ENCODE results near the gene ATOH8.
A peak's percentile ranks its signal among the peaks of the same experiment; 100 is the strongest.

The ATOH8 gene

GRCh38 chr2:85770786-85771409, 17.1 kb downstream of the ATOH8 start:
- no peak for DNase-seq (ENCODE audit: low read depth)

GRCh38 chr2:85771486-85771885, 17.7 kb downstream of the ATOH8 start:
- DNase-seq (ENCODE audit: low read depth), result no peak

- DNase-seq (ENCODE audit: low read depth), result peak; percentile 99
Measured at GRCh38 chr2:85772019-85772745, 18.4 kb downstream of the ATOH8 start.

- no peak for DNase-seq (ENCODE audit: low read depth)
Measured at GRCh38 chr2:85772841-85773491, 19.2 kb downstream of the ATOH8 start.

- DNase-seq (ENCODE audit: low read depth), result no peak
Measured at GRCh38 chr2:85773692-85774091, 19.9 kb downstream of the ATOH8 start.

DNA sequence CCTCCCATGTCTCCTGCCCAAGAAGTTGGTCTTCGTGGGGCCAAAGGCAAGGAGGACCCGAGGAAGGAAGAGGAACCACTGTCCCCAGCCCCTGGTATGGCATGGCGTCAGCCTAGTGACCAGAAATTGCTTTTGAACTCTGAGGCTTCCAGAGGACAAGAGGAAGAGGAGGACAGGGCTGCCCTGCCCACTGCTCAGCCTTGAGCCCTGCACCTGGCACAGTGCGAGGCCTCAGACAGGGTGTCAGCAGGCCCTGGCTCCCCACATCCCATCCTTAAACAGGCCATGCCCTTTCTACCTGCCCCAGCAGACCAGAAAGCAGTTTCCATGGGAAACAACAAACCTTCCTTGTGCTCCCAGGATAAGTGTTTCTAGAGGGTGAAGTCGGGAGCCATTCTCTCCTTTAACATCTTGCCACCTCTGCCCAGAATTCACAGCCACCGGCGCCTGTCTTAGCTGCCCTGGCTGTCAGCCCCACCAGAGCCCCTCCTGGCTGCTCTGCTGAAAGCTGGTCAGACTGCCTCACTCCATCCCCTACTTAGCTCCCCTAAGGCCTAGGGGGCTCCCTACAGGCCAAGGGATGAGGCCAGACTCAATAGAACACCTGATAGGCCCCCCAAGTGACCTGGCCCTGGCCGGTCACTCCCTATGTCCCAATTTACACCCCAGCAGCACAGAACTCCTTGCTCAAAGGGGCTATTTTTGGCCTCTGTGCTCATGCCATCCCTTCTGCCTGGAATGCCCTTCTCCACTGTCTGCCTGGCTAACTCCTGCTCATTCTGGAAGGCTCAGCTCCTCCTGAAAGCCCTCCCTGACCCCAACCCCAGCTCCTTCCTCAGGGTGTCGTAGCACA, 20.6 kb downstream of the ATOH8 start:
- no peak for DNase-seq (ENCODE audit: low read depth)

DNA sequence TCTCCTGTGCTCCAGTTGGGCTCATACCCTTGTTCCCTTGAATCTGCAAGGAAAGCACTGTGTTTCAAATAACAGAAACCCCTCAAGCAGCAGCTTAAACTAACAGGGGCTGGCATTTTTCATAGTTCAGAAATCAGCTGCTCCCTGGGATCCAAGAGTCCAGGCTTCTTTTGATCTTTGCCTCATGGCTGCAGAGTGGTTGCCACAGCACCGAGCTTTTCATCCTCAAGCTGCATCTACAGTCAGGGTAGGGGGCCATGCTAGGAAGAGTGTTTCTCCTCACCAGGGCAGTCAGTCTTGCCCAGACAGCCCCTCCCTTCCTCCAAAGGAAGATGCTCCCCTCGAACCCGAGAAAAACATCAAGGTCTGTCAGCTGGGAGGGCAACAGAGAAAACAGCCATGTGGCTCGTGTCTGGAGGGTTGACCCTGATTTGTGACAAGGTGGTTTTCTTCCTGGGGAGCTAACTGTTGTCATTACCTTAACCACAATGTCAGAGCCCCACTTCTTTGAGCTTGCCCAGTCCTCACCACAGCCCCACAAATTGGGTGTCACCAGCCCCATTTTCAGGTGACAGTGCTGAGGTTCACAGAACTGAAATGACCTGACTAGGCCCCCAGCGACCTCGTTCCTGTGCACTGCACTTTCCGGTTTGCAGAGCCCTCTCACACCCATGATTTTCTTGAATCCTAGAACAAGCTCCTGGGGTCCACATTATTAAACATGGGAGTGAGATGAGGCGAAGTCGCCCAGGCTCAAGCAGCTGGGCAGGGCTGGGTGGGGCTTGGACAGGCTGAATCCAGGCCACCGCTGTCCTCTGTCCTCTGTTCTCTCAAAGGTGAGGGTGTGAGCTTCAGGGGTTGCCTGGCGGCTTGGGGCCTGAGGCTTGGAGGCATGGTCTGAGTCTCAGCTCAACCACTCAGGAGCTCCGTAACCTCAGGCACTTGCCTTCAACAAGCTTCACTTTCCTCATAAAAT, 21.9 kb downstream of the ATOH8 start:
- no peak for DNase-seq (ENCODE audit: low read depth)

DNA sequence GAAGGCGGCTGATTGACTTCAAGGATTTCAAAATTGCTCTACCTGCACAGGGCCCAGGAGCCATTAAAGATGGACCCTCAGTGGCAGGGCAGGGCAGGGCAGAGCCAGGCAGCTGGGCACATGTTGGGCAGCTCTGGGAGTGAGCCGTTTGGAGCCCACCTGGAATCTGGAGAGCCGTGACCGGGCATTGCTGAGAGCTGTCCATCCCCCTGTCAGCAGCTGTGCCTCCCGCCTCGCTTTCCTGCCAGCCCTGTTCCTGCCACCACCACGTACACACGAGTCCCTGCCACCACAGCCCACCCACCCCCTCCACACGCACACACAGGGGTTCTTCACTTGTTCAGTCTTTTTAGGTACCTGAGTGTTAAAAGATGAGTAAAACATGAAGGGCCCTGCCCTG, 22.9 kb downstream of the ATOH8 start:
- no peak for DNase-seq (ENCODE audit: low read depth)

- no peak for DNase-seq (ENCODE audit: low read depth)
Measured at GRCh38 chr2:85777441-85777861, 23.7 kb downstream of the ATOH8 start.

DNA sequence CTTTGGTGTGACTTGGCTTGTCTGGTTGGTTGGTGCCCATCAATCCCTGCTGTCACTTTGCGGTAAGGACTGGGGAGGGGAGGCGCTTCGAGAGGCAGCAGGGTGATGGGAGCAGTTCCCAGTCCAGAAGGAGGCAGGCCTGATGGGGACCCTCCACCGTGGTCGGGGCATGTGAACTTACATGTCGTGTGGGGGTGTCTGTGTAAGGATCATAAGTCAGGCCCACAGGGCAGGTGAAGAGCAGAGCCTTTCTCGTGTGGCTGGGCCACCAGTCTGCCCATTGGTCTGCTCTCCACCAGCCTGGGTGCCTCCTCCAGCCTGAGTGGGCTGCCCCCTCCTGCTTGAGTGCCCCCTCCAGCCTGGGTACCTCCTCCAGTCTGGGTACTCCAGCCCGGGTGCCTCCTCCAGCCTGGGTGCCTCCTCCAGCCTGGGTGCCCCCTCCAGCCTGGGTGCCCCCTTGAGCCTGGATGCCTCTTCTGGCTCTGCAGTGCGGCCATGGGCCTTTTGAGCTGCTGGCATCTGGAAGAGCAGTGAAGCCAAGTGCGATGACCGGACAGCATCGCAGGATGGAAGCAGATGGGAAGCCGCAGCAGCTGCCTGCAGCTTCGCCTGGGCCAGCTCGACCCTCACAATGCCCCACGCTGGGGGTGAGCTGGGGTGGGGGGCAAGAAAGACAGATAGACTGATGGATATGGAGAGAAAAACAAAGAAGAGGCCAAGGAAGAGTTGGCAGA, 25.0 kb downstream of the ATOH8 start:
- no peak for DNase-seq (ENCODE audit: low read depth)

DNA sequence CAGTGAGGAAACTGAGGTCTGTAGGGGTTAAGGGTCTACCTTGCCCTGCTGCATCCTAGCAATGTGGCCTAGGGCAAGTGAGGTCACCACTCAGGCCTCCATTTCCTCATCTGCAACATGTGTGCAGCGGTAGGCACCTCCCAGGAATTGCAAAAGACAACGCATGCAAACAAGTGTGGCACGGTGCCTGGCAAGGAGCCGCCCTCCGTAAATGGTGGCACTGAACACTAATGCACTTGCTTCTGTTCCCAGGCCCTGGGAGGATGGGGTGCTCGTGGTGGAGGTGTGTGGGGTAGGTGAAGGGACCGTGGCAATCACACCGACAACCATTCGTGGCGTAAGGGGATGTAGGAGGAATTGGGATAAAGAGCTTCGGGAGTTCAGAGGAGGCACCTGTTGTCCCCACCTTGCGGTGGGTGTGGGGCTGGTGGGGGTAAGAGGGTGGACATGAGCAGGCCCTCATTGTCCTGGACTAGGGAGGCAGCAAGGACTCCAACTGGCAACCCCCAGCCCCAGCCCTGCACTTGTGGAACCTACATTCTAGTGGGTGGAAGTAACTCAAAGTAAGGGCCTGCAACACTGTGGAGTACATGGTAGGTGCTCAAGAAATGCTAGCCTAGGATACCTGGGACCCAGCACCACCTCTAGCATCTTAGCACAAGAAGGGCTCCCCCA, 26.0 kb downstream of the ATOH8 start:
- DNase-seq (ENCODE audit: low read depth), result no peak

GRCh38 chr2:85780316-85781012, 26.7 kb downstream of the ATOH8 start:
- DNase-seq (ENCODE audit: low read depth), result no peak

DNA sequence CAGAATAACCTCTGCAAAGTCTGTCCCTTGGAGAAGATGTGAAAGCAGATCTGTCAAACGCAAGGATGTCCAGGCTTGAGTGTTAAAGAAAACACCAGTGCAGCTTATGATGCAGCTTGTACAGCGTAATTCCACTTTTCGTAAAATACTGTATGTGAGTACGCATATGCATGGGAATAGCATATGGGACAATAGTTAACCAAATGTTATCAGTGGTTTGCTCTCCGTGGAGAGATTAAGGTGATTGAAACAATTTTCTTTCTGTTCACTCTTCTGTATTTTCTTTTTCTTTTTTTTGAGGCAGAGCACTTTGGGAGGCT, 27.2 kb downstream of the ATOH8 start:
- DNase-seq (ENCODE audit: low read depth), result no peak

DNA sequence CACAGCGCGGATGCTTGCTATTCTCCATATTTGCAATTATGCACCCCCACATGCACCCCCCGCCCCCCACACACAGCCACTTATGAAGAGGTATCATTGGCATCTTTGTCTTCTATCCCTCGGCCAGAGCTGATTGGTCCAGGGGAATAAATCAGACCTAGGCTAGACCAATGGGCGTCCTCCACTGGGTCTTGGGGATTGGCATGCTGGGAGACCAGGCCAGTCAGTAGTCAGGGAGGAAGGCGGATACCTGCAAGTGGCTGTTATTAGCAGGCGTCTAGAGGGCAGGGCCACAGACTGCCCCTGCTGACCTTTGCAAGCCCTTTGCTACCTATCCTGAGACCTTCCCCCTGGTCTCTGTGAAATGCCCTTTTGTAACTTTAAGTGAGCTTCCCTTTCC, 30.0 kb downstream of the ATOH8 start:
- DNase-seq (ENCODE audit: low read depth), result no peak

GRCh38 chr2:85784474-85784986, 30.7 kb downstream of the ATOH8 start:
- no peak for DNase-seq (ENCODE audit: low read depth)

DNA sequence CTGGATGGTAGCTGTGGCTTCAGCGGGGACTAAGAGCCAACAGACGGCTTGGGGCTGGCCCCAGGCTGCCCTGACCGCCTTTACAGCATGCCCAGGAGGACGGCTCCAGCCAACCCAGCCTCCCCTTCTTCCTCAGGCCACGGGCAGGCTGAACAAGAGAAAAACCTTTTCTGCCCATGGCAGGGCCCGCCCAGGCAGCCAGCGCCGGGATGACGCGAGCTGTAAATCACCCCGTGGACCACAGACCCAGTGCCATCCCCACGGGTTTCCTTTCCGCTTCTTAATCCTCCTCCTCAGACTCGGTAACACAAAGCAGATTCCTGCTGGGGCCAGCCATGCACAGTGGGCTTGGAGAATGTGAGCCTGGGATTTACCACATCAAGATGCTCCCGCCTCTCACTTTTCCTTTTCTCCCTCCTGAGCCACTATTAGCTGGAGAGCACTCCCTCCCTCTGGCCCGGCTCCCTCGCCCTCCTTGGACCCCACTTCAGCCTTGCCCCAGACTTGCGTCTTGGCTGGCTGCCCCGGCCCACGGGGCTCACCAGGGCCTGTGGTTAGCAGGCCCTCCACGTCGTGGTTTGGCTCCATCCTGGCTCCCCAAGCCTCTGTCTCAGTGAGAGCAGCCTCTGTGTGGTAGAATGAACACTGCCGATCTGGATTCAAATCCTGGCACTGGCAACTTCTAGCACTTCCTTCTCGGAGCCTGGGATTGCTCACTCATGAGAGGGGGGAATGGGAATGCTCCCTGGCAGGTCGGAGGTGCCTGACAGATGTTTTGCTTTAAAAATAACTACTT, 31.4 kb downstream of the ATOH8 start:
- DNase-seq (ENCODE audit: low read depth), result peak; percentile 65

DNA sequence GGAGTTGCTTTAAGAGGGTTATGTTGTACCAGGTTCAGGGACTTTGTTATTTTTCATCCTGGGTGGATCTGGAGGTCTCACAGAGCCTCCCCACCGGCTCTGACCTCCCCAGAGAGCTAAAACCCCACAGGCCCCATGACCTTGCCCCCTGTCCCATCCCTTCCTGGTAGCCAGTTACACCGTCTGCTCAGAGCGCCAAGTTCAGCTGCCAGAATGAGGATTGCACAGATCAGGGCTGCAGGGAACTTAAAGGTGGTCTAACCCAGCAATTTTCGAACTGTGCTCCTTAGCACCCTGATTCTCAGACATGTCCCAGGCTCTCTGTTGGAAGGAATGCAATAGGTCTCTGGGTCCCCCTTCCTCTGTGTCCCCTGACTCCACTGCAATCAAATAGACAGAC, 32.1 kb downstream of the ATOH8 start:
- no peak for DNase-seq (ENCODE audit: low read depth)

GRCh38 chr2:85786444-85786843, 32.7 kb downstream of the ATOH8 start:
- DNase-seq (ENCODE audit: low read depth), result no peak

All from fibroblast of the conjunctiva (primary cell).